ENCODE data around the gene MYO1B.

The MYO1B gene

GRCh38 chr2:191299010-191299409 is 53.8 kb downstream of the MYO1B start:
- peak; percentile 40 for DNase-seq

- peak; percentile 38 for DNase-seq
Measured at GRCh38 chr2:191299866-191300265, 54.7 kb downstream of the MYO1B start.

DNA sequence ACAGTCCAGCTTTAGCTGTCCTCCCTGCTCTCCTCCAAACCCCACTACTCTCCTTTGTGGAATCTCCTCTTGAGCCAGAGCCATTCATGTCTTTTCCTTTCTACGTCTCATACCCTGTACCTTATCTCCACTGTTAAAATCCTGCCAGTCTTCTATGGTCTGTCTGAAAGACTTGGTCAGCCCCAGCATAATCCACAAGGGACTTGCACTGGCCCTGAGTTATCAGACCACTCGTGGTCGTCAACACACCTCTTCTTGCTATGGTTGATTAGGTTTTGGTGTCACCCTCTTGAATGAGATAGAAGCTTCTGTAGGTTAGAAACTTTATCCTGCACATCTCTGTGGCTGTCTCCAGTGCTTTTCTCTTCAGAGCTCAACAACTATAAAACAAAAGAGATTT is 56.8 kb downstream of the MYO1B start:
- DNase-seq = no peak

- DNase-seq = peak; percentile 33
Measured at GRCh38 chr2:191302459-191303139, 57.4 kb downstream of the MYO1B start.

DNA sequence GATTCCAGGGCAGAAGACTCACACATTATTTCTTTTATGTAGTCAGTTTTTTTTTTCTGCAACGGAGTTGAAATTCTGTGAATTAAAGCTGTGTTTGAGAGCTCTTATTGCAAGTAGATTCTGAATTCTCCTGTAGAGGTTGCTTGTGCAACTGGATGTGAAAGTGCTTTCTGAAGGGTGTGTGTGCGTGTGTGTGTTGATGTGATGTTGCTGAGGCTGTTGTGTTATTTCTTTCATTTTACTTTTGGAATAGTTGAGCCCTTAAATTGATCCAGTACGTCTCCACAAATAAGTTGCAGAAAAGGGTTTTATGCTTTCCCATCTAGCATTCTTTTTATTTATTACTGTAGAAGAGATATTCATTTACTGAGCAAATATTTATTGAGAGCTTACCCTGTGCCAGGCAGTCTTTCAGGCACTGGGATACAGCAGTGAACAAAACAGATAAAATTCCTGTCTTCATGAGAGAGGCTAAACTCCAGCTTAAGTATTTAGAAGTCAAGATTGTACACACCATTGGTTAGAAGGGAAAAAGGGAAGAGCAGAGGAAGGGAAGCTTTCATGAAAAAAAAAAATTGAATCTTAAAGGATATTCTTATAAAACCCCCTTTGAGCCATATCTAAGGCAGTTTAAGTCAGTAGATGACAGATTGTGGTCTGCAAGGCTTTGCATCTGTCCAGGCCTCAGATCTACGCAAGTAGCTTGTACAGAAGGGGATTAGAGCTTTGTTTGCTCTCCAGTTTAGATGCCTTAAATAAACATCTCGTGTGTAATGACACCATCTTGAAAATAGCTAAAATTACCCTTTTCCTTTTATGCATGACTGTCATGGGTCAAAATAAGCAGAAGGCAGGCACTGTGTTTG is 58.2 kb downstream of the MYO1B start:
- DNase-seq = no peak

DNA sequence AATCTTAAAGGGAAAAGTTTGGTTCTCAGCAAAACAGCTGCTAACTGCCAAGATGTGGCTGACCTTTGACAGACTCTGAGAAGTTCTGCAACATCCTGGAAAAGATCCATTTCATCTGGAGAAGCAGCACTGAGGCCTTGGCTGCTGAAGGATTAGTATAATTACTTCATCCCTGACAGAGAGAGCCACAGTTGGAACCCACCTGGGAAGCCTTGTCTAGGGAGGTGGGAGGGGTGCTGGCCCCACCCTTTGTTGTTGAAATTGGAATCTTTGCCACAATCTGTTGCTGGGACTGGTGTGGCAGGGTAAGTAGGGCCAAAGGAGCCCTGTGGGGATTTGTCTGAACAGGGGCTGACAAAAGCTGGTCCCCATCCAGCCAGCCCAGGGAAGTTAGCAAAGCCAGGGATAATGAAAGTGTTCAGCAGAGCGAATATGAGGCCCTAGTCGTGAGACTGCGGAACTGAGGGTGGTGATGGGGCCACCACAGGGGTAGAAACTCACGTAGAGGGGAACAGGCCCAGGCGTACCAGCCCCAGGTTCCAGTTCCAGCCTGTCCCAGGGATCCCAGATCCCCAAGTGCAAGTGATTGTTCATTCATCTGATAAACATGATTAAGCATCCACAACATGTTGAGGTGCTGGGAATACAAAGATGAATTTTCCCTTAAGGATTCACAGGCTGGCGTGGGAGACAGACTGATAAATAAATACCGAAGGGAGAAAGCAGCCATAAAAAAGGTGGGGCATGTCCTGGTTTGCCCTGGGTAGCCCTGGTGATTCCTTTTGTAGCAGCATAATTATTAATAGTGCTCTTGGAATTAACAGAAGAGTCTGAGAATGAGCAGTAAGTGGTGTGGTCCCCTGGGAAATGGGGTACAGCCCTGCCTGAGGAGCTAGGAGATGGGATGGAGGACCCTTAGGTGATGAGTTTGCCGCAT is 60.0 kb downstream of the MYO1B start:
- DNase-seq = no peak

GRCh38 chr2:191308026-191308425 is 62.8 kb downstream of the MYO1B start:
- DNase-seq = no peak

DNA sequence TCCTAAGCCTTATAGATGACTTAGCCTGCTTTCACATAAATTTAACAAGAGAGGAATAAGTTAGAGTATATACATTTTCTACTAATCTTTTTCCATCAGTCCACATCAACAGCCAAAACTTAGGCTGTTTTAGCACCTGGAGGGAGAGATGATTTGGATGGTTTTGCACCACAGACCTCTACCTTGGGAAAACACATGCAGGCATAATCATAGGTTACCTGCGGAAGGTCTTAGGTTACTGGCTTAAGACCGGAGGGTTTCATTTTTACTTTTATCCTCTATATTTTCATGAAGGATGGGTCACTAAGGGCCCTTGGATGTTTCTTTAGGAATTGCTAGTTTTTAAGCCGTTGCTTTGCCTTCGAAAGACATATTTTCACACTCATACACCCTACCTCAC is 66.0 kb downstream of the MYO1B start:
- no peak for DNase-seq

- DNase-seq = peak; percentile 68
Measured at GRCh38 chr2:191311627-191312026, 66.4 kb downstream of the MYO1B start.

DNA sequence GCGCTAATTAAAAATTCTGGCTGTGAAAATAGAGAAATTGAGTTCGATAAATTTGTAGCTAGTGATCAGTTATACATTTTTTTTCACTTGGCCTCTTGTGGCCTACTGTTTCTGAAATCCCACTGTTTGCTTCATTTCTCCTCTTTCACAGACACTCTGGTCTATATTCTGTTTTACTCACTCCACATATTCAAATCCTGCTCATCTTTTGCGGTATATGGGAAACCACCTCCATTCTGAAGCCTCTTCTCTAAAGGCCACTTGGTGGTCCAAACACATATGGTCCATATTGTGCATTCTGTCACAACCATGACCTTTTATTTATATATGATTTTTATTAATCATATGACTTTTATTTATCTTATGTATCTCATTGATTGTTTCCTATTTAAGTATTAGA is 67.0 kb downstream of the MYO1B start:
- no peak for DNase-seq

GRCh38 chr2:191312662-191313061 is 67.5 kb downstream of the MYO1B start:
- DNase-seq = no peak

DNA sequence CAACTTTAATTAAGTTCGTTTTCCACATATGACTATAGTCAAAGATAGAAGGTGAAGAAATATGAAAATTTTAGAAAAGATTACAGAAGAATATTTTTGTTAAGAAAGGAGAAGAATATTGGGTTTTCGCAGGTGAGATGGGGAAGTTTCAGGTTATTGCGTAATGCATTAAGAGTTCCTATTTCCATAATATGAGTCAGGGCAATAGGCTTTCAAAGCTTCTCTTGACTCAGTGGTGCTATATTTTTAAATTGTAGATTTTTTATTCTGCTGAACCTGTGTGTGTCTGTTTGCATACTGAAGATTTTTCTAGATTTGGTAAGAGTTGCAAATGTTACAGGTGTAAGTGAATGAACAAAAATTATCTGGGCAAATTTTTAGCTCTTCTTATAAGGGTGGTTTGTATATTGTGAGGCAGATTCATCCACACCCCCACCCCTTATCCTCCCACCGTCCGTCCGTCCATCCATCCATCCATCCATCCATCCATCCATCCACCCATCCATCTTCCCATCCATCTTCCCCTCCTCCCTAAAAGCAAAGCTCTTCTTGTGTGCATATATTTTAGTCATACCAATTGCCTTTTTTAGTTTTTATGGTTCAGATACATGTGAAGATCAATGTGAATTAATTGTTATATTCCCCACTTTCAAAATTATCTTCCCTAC is 69.6 kb downstream of the MYO1B start:
- no peak for DNase-seq

GRCh38 chr2:191315365-191315752 is 70.2 kb downstream of the MYO1B start:
- no peak for DNase-seq

- peak; percentile 59 for DNase-seq
Measured at GRCh38 chr2:191316246-191316994, 71.2 kb downstream of the MYO1B start.

DNA sequence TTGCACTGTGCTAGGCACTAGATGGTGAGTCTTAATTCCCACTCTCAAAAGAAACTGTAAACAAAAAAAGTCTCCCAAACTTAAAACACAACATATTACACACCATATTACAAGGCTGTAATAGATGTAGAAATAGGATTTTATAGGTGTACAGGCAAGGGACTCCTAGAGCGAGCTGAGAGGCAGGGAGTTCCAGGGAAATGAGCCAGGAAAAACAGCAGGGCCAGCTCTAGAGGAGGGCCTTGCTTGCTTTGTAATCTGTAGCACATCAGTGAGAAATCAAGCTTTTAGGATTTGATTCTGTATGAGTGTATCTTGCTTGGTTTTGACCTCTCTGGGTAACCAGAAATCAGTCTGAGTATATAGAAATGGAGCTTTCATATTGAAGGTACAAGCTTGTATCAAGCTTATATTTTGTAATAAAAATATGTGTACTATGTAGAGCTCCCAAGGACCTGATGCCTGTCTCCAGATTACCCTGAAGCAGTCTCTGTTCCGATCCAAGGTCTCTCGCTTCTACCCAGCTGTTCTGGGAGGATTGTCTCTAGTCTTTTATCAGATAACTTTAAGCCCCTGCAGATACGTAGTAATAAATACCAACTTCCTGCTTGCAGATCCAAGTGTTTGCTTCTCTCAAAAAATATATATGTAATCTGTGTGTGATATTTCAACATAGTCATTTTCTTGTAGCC is 73.0 kb downstream of the MYO1B start:
- DNase-seq = peak; percentile 69

GRCh38 chr2:191318729-191319078 is 73.5 kb downstream of the MYO1B start:
- peak; percentile 76 for DNase-seq

DNA sequence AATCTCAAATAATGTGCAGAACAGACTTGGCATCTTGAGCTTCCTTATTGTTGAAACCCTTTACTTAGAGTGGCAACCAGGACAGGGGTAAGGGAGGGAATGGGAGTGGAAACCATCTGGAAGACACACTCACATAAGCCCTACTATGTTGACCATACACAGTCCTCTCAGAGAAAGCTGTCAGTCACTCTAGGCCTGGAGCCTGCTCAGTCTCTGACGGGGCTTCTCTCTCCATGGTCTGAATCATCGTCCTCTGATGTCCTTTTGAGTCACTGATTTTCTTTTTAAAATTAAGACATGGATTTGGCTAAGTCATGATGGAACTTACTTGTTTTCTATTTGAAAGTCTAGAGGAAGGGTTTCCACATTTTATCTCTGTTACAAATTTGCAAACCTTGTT is 74.0 kb downstream of the MYO1B start:
- peak; percentile 61 for DNase-seq

DNA sequence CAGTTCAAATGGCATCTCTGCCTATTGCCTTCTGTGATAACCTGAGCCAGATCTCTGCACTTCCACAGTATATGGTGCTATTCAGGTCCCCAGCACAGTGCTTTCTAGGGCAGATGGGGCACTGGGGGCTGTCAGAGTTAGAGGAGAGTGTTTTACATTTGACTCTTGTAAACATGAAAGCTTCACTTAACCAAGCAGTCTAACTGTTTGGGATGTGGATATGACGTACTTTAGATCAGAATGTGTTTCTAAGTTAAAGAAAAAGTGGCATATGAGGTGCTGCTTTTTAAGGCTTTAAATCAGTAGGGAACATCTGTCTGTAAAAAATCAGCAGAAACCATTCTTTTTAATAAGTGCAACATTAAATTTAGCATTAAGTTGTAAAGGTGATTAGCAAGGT is 75.7 kb downstream of the MYO1B start:
- no peak for DNase-seq

- DNase-seq = peak; percentile 82
Measured at GRCh38 chr2:191321861-191322662, 76.9 kb downstream of the MYO1B start.

- no peak for DNase-seq
Measured at GRCh38 chr2:191322828-191323506, 77.8 kb downstream of the MYO1B start.

Data from fibroblast of skin of scalp (primary cell).